Adrenal gland (tissue), 12 donors: ENCODE data around the gene PRPF18. TPM values are rescaled to one million over a fixed set of nuclear protein-coding genes. Genes with fewer than 3 reads are reported as not detected.

Experiments used
- DNase-seq, 7 donors: peaks; one replicate each; pipeline ENCODE4 v3.0.0-alpha.2; 2019 to 2020
- H3K27ac ChIP-seq, 5 donors: fragments of 200-600 bp; sonication (generic) in 4 of 5; 1 replicate in 3 of 5; 2 replicates in 2 of 5; pipeline versions ENCODE4 v1.5.1 to v1.8.0; 2016 to 2020; ENCODE audit warnings: mild to moderate bottlenecking in 1 of 5
- H3K27me3 ChIP-seq: fragments of 200-600 bp; 2 replicates; pipeline ENCODE4 v1.8.0; 2021
- H3K36me3 ChIP-seq, 2 donors: fragments of 200-600 bp; replicated peaks in 1 of 2; 1 replicate in 1 of 2; 2 replicates in 1 of 2; pipeline versions ENCODE4 v1.5.1 to v1.8.0; 2018 to 2022
- H3K4me1 ChIP-seq, 2 donors: fragments of 200-600 bp; replicated peaks in 1 of 2; 1 replicate in 1 of 2; 2 replicates in 1 of 2; pipeline versions ENCODE4 v1.5.1 to v1.8.0; 2018 to 2021
- H3K4me3 ChIP-seq, 4 donors: fragments of 200-600 bp; sonication (generic) in 3 of 4; one replicate each; pipeline ENCODE4 v1.5.1; 2016 to 2018
- H3K9me3 ChIP-seq, 3 donors: fragments of 200-600 bp; sonication (generic) in 1 of 3; replicated peaks in 1 of 3; 1 replicate in 2 of 3; 2 replicates in 1 of 3; pipeline versions ENCODE4 v1.5.1 to v1.8.0; 2016 to 2021
- POLR2A ChIP-seq, 2 donors: fragments of 450-650 bp; IDR thresholded peaks; one replicate each; pipeline ENCODE4 v1.6.1; 2017; ENCODE audit warnings: antibody characterized with exemption in 2 of 2, mild to moderate bottlenecking in 2 of 2, moderate library complexity in 1 of 2
- WGBS, 4 donors: extraction: QIAGEN DNeasy Blood & Tissue Kit in 2 of 4; methylation state at CpG; one replicate each; pipeline versions ENCODE4 v1.1.5 to v1.1.7; 2013 to 2017; 5-methylcytosine and 5-hydroxymethylcytosine counted together
- intact Hi-C, 2 donors: fragments of 100-400 bp; cut with DNase I; formaldehyde crosslinking; loops; one replicate each; pipeline versions ENCODE4 v1.14.1 to v1.15.0; 2022 to 2023
- polyA plus RNA-seq, 3 donors: library from polyadenylated mRNA; stranded (reverse); fragments of 200-250 nt in 2 of 3; fragments of 350-450 nt in 1 of 3; fragmentation: Illumina TruSeq in 1 of 3; extraction: RNeasy Lipid Tissue Mini Kit (QIAGEN cat#74804) in 1 of 3; gene quantifications; one replicate each; pipeline ENCODE4 v1.2.3, GENCODE V29; 2013 to 2014
- total RNA-seq, 9 donors: library from RNA; depleted of rRNA in 4 of 9; stranded (reverse); fragments of >200 nt in 4 of 9; fragments of 120-200 nt in 1 of 9; fragmentation: NEBNext Ultra II Directional in 1 of 9; extraction: Animal tissue kit (Norgen Biotek cat#: 25700) in 1 of 9; gene quantifications; one replicate each; pipeline versions ENCODE4 v1.1.0 to v1.2.4, GENCODE V29; 2013 to 2023
- TF ChIP-seq, protein P1 (sequence below), 6 experiments: fragments of 450-650 bp in 4 of 6; fragments of 200-600 bp in 2 of 6; sonication (generic) in 1 of 6; IDR thresholded peaks; 1 replicate in 5 of 6; 2 replicates in 1 of 6; pipeline versions ENCODE4 v1.5.1 to v1.8.0; 2016 to 2021; ENCODE audit warnings: antibody characterized with exemption in 6 of 6, mild to moderate bottlenecking in 2 of 6, moderate library complexity in 1 of 6
- donor health status: healthy with polysubstance abuse.
- donor health status: Bipolar disorder and iron deficiency.
- donor health status: DM: yes; HTN: yes; CAD: no.
- donor health status: DM: no; HTN: no; CAD: no.
- donor health status: DM: no; HTN: no; CAD: no.
- donor health status: DM: yes; HTN: yes; CAD: no.

Gene PRPF18
- total and polyA plus RNA-seq, 12 donors = 4.9 to 36.7 (median 18.9) TPM

DNA sequence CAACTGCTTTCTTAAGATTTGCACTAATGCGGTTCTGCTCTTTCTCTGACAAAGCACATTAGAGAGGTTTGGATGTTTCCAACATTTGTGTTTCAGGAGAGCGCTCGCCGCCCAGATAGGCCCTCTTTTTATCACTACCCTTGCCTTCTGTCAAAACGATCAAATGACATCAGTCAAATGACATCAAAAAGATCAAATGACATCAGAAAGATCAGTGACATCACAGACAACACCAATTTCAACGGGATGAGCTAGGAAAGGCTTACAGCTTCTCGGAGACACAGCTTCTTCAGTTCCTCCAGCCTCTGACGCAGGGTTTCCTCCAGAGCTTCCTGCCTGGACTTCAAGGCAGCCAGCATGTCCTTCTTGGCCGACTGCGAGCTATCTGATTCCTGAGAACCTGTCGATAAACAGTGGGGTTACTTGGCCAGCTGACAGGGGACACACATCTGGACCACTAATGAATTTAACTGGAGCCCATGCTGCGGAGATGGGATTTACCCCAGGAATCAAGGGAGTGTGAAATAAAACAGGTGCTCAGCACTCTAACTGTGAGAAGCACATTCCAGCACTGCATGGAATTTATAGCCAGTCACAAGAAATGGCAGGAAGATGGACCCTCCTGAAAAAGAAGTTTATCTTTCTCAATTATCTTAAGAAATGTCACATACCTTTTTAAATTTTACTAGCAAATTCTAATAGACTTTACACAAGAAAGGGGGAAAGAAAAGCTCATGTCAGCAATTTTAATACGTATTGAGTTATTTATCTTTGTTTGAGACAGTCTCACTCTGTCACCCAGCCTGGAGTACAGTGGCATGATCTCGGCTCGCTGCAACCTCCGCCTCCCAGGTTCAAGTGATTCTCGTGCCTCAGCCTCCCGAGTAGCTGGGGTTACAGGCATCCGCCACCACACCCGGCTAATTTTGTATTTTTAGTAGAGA lies 88.2 kb downstream of the PRPF18 start:
- peak in 2 of 7 donors; percentile 27 to 32 for DNase-seq
- Histone ChIP-seq H3K4me1 (no peaks in the 10 kb centered on the region), H3K27ac (no peak overlapping the region), H3K4me3 (no peak overlapping the region), H3K27me3 (no peaks in the 10 kb centered on the region), H3K9me3 (no peaks in the 10 kb centered on the region), H3K36me3 (no peaks in the 10 kb centered on the region)
- TF ChIP-seq POLR2A (IDR thresholded peaks at IDR 0.05) = no peak
- TF ChIP-seq, protein P1, sequence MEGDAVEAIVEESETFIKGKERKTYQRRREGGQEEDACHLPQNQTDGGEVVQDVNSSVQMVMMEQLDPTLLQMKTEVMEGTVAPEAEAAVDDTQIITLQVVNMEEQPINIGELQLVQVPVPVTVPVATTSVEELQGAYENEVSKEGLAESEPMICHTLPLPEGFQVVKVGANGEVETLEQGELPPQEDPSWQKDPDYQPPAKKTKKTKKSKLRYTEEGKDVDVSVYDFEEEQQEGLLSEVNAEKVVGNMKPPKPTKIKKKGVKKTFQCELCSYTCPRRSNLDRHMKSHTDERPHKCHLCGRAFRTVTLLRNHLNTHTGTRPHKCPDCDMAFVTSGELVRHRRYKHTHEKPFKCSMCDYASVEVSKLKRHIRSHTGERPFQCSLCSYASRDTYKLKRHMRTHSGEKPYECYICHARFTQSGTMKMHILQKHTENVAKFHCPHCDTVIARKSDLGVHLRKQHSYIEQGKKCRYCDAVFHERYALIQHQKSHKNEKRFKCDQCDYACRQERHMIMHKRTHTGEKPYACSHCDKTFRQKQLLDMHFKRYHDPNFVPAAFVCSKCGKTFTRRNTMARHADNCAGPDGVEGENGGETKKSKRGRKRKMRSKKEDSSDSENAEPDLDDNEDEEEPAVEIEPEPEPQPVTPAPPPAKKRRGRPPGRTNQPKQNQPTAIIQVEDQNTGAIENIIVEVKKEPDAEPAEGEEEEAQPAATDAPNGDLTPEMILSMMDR (IDR thresholded peaks at IDR 0.05) = no peak
- intact Hi-C loops = no loop called here
- WGBS, 4 donors = 67 to 84% (median 76%) methylated on average over 19 to 20 of the region's 20 CpGs

DNA sequence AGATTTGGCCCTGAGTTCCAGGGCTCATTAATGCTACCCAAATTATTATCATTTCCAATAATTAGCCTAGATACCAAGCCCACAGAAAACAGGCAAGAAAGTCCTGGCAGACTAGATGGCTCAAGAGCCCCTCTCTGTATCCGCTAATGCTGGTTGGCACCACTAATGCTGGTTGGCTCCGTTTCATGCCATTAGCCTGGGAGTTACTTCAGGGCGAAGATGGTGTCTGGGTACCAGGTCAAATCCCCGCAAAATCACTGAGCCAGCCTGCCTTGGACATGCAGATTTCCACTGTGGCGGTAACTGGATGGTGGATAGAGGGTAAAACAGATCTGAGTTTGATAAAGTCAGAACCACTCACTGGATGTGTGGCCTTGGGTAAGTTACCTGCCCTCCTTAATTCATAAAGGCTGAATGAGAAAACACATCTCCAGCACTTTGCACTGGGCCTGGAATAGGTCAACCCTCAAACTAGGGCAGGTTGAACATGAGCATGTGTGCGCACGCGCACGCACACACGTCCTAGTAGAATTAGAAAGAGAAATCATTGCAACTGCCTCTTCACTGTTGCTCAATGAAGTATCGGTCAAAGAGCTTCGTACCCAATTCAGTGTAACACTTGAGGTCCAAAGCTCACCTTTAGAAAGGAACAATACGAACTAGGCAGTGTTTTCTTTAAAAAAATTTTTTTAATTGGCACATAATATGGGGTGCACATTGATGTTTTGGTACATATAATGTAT lies 91.5 kb downstream of the PRPF18 start:
- 90 to 94% (median 92%) methylated on average over 13 of the region's 13 CpGs for WGBS, 4 donors
- intact Hi-C loops = no loop called here
- Histone ChIP-seq H3K9me3 (no peaks in the 10 kb centered on the region), H3K27ac (no peak overlapping the region), H3K27me3 (no peaks in the 10 kb centered on the region), H3K36me3 (peaks cover 0 to 4% of the 10 kb centered on the region in 2 donors), H3K4me3 (no peak overlapping the region), H3K4me1 (no peaks in the 10 kb centered on the region)
- TF ChIP-seq POLR2A (IDR thresholded peaks at IDR 0.05) = no peak
- TF ChIP-seq, protein P1 (IDR thresholded peaks at IDR 0.05) = no peak
- no peak for DNase-seq

Other genes with a start within 250 kb of the PRPF18 start
- 10 to 100 TPM; 25.3 to 76.0 (median 46.1) TPM for gene SEPHS1, start 238.7 kb upstream of the PRPF18 start, total RNA-seq
- gene SEPHS1, start 238.7 kb upstream of the PRPF18 start, polyA plus RNA-seq = 10 to 100 TPM; 24.5 to 91.1 (median 30.0) TPM
- 10 to 100 TPM in 7 of 9 donors, 1 to 10 TPM in 2; 6.7 to 21.5 (median 14.5) TPM for gene BEND7, start 58.0 kb upstream of the PRPF18 start, total RNA-seq
- 10 to 100 TPM in 1 of 3 donors, 1 to 10 TPM in 2; 5.3 to 15.2 (median 6.8) TPM for gene BEND7, start 58.0 kb upstream of the PRPF18 start, polyA plus RNA-seq